ENCODE data around the gene CREBL2.

GRCh38 chr12:12606781-12607589 is 4.7 kb upstream of the CREBL2 start:
- TF ChIP-seq CTCF (IDR thresholded peaks at IDR 0.05 in 8 of 11, conservative IDR thresholded peaks at IDR 0.05 in 3 of 11) (no peak), POLR2A (IDR thresholded peaks at IDR 0.05) (no peak)

All from spleen (tissue), 7 donors.